Adrenal gland (tissue), 12 donors: ENCODE results near the gene BRD2. TPM values are rescaled to one million over a fixed set of nuclear protein-coding genes. Genes with fewer than 3 reads are reported as not detected.

Experiments
- DNase-seq, 7 donors: peaks; one replicate each; pipeline ENCODE4 v3.0.0-alpha.2; 2019 to 2020
- H3K27ac ChIP-seq, 5 donors: fragments of 200-600 bp; sonication (generic) in 4 of 5; 1 replicate in 3 of 5; 2 replicates in 2 of 5; pipeline versions ENCODE4 v1.5.1 to v1.8.0; 2016 to 2020; ENCODE audit warnings: mild to moderate bottlenecking in 1 of 5
- H3K27me3 ChIP-seq: fragments of 200-600 bp; 2 replicates; pipeline ENCODE4 v1.8.0; 2021
- H3K36me3 ChIP-seq, 2 donors: fragments of 200-600 bp; replicated peaks in 1 of 2; 1 replicate in 1 of 2; 2 replicates in 1 of 2; pipeline versions ENCODE4 v1.5.1 to v1.8.0; 2018 to 2022
- H3K4me1 ChIP-seq, 2 donors: fragments of 200-600 bp; replicated peaks in 1 of 2; 1 replicate in 1 of 2; 2 replicates in 1 of 2; pipeline versions ENCODE4 v1.5.1 to v1.8.0; 2018 to 2021
- H3K4me3 ChIP-seq, 4 donors: fragments of 200-600 bp; sonication (generic) in 3 of 4; one replicate each; pipeline ENCODE4 v1.5.1; 2016 to 2018
- H3K9me3 ChIP-seq, 3 donors: fragments of 200-600 bp; sonication (generic) in 1 of 3; replicated peaks in 1 of 3; 1 replicate in 2 of 3; 2 replicates in 1 of 3; pipeline versions ENCODE4 v1.5.1 to v1.8.0; 2016 to 2021
- POLR2A ChIP-seq, 2 donors: fragments of 450-650 bp; IDR thresholded peaks; one replicate each; pipeline ENCODE4 v1.6.1; 2017; ENCODE audit warnings: antibody characterized with exemption in 2 of 2, mild to moderate bottlenecking in 2 of 2, moderate library complexity in 1 of 2
- WGBS, 4 donors: extraction: QIAGEN DNeasy Blood & Tissue Kit in 2 of 4; methylation state at CpG; one replicate each; pipeline versions ENCODE4 v1.1.5 to v1.1.7; 2013 to 2017; 5-methylcytosine and 5-hydroxymethylcytosine counted together
- intact Hi-C, 2 donors: fragments of 100-400 bp; cut with DNase I; formaldehyde crosslinking; loops; one replicate each; pipeline versions ENCODE4 v1.14.1 to v1.15.0; 2022 to 2023
- polyA plus RNA-seq, 3 donors: library from polyadenylated mRNA; stranded (reverse); fragments of 200-250 nt in 2 of 3; fragments of 350-450 nt in 1 of 3; fragmentation: Illumina TruSeq in 1 of 3; extraction: RNeasy Lipid Tissue Mini Kit (QIAGEN cat#74804) in 1 of 3; gene quantifications; one replicate each; pipeline ENCODE4 v1.2.3, GENCODE V29; 2013 to 2014
- total RNA-seq, 9 donors: library from RNA; depleted of rRNA in 4 of 9; stranded (reverse); fragments of >200 nt in 4 of 9; fragments of 120-200 nt in 1 of 9; fragmentation: NEBNext Ultra II Directional in 1 of 9; extraction: Animal tissue kit (Norgen Biotek cat#: 25700) in 1 of 9; gene quantifications; one replicate each; pipeline versions ENCODE4 v1.1.0 to v1.2.4, GENCODE V29; 2013 to 2023
- TF ChIP-seq, protein P1 (sequence below), 6 experiments: fragments of 450-650 bp in 4 of 6; fragments of 200-600 bp in 2 of 6; sonication (generic) in 1 of 6; IDR thresholded peaks; 1 replicate in 5 of 6; 2 replicates in 1 of 6; pipeline versions ENCODE4 v1.5.1 to v1.8.0; 2016 to 2021; ENCODE audit warnings: antibody characterized with exemption in 6 of 6, mild to moderate bottlenecking in 2 of 6, moderate library complexity in 1 of 6
- donor health status: healthy with polysubstance abuse.
- donor health status: Bipolar disorder and iron deficiency.
- donor health status: DM: yes; HTN: yes; CAD: no.
- donor health status: DM: no; HTN: no; CAD: no.
- donor health status: DM: no; HTN: no; CAD: no.
- donor health status: DM: yes; HTN: yes; CAD: no.

Gene BRD2
- total and polyA plus RNA-seq, 12 donors = 127 to 288 (median 152) TPM

DNA sequence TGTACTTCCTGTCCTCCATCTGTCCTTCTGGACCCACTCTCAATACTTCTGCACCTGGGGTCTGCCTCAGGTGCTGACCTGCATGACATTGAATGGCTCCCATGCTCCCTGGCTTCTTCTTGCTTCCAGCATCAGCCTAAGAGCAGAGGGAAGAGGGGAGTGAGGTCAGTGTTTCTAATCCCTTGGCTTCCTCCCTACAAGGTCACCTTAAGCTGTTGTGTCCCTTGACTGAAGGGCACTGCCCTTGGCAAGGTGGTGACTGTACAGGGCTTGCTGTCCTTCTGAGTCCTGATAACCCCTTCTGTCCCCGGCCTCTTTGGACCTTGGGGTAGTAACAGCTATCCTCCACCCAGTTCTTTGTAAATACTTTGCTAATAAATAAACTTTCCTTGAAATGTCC lies 37.2 kb upstream of the BRD2 start:
- Histone ChIP-seq H3K27me3 (no peaks in the 10 kb centered on the region), H3K9me3 (no peaks in the 10 kb centered on the region), H3K4me1 (peaks cover 0 to 10% of the 10 kb centered on the region in 2 donors), H3K36me3 (no peaks in the 10 kb centered on the region), H3K27ac (peak overlapping the region in 1 of 5 donors; percentile 44), H3K4me3 (no peak overlapping the region)
- intact Hi-C loops = loop anchor here (5.0 to 10.0 kb wide), 2 partner anchors 46 to 51 kb away; no protein-coding TSS in a partner anchor
- DNase-seq = peak in 4 of 7 donors; percentile 41 to 74 (median 65)
- WGBS, 4 donors = 0 to 2% (median 0%) methylated on average over 1 of the region's 1 CpG
- no peak for TF ChIP-seq POLR2A (IDR thresholded peaks at IDR 0.05)
- TF ChIP-seq, protein P1, sequence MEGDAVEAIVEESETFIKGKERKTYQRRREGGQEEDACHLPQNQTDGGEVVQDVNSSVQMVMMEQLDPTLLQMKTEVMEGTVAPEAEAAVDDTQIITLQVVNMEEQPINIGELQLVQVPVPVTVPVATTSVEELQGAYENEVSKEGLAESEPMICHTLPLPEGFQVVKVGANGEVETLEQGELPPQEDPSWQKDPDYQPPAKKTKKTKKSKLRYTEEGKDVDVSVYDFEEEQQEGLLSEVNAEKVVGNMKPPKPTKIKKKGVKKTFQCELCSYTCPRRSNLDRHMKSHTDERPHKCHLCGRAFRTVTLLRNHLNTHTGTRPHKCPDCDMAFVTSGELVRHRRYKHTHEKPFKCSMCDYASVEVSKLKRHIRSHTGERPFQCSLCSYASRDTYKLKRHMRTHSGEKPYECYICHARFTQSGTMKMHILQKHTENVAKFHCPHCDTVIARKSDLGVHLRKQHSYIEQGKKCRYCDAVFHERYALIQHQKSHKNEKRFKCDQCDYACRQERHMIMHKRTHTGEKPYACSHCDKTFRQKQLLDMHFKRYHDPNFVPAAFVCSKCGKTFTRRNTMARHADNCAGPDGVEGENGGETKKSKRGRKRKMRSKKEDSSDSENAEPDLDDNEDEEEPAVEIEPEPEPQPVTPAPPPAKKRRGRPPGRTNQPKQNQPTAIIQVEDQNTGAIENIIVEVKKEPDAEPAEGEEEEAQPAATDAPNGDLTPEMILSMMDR (IDR thresholded peaks at IDR 0.05) = no peak

DNA sequence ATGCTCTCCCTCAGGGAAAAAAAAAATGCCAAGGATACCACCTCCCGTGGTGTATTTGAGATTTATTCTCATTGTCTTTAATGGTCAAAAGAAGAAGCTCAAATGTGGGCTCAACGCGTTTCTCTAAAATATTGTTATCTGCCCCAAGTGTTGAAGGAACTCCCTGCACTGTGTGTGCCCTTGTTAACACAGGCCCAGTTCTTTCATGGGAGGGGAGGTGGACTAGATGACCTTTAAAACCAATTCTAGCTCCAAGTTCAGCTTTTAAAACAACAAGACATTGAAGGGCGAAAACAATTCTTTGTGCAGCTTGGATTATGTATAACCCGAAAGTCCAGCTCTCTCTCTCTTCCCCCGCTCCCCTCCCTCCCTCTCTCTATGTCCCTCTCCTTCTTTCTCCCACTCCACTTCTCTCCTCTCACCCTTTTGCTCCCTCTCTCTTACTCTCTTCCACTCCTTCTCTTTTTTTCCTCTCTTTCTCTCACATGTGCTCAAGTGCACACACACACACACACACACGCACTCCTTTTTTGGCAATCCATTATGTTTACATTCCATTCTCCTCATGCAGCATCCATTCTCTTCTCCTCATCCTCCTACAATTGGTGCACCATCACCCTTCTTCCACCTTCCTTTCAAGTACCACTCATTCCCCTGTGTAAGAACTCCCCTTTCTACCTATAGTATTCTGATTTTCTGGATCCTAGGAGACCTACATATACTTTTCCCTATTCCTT lies 36.1 kb upstream of the BRD2 start:
- Histone ChIP-seq H3K27me3 (no peaks in the 10 kb centered on the region), H3K4me3 (no peak overlapping the region), H3K4me1 (peaks cover 0 to 10% of the 10 kb centered on the region in 2 donors), H3K27ac (no peak overlapping the region), H3K36me3 (no peaks in the 10 kb centered on the region), H3K9me3 (no peaks in the 10 kb centered on the region)
- 58 to 69% (median 64%) methylated on average over 7 of the region's 7 CpGs for WGBS, 4 donors
- DNase-seq = no peak
- TF ChIP-seq POLR2A (IDR thresholded peaks at IDR 0.05) = no peak
- TF ChIP-seq, protein P1 (IDR thresholded peaks at IDR 0.05) = no peak
- intact Hi-C loops = loop anchor here (2.0 to 10.0 kb wide), 3 partner anchors 47 to 53 kb away; no protein-coding TSS in a partner anchor

DNA sequence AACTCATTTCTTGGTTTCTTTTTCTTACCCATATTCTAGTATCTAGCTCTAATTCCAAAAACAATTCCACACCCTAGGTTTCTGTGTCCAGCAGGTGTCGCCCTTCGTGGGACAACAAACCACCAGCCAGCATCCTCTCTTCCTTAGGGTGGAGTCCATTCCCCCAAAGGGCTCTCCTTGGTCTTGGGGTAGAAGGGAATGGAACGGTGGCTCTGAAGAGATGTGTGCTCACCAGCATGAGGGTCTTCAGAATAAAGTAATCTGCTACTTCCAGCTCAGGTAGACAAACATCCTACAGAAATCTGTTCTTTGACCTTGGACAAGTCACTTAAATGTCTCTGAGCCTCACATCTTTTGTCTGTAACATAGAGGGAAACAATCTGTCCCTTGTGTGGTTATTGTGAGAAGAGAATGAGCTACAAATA lies 34.7 kb upstream of the BRD2 start:
- Histone ChIP-seq H3K9me3 (no peaks in the 10 kb centered on the region), H3K4me1 (peaks cover 0 to 10% of the 10 kb centered on the region in 2 donors), H3K4me3 (no peak overlapping the region), H3K36me3 (no peaks in the 10 kb centered on the region), H3K27ac (peak overlapping the region in 1 of 5 donors; percentile 24), H3K27me3 (no peaks in the 10 kb centered on the region)
- no peak for TF ChIP-seq POLR2A (IDR thresholded peaks at IDR 0.05)
- TF ChIP-seq, protein P1 (IDR thresholded peaks at IDR 0.05) = peak; percentile 66 to 81 (median 76)
- 6 to 13% (median 7%) methylated on average over 3 of the region's 3 CpGs for WGBS, 4 donors
- DNase-seq = peak; percentile 69 to 94 (median 79)
- intact Hi-C loops = loop anchor here (2.0 to 10.0 kb wide), 3 partner anchors 49 to 51 kb away; no protein-coding TSS in a partner anchor

DNA sequence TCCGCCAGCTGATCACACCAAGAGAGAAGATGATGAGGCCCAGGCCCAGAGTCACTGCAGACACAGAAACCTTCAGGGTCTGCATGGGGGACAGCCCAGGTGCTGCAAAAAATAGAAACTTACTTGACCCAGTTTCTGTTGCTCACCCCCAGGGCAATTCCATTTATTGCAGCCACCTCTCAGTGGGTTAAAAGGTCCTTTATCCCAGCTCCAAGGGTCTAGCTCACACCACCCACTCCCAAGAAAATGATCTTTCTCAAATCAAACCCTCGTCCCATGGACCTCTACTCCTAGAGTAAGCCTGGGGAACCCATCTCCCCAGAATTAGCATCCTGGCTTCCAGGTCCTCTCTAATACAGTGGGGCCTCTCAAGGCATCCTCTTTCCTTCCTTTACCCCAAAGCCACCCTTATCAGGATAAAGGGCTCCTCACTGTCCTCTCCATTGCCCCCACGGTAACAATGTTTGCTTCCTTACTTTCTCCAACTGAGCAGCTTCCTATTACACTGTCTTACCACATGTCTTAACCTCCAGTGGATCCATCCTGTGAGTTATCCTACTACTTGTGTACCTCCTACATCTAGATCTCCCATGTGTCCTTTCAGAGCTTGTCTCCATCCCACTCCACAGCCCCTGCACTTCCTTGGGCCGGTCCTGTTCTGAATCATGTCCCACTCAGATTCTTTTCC lies 32.7 kb upstream of the BRD2 start:
- H3K27ac ChIP-seq = peak overlapping the region in 2 of 5 donors; percentile 51 to 79
- peaks cover 0 to 16% of the 10 kb centered on the region in 2 donors for H3K4me1 ChIP-seq
- no peaks in the 10 kb centered on the region for H3K36me3 ChIP-seq
- DNase-seq = no peak
- H3K4me3 ChIP-seq = no peak overlapping the region
- no peaks in the 10 kb centered on the region for H3K9me3 ChIP-seq
- H3K27me3 ChIP-seq = no peaks in the 10 kb centered on the region
- 87 to 94% (median 90%) methylated on average over 4 of the region's 4 CpGs for WGBS, 4 donors
- TF ChIP-seq, protein P1 (IDR thresholded peaks at IDR 0.05) = no peak
- intact Hi-C loops = loop anchor here in 1 of 2 donors (10.0 kb wide), 1 partner anchor 51 kb away; no protein-coding TSS in a partner anchor
